Hair follicular keratinocyte (primary cell): Measurements from ENCODE around the gene OGA. TPM values are rescaled to one million over a fixed set of nuclear protein-coding genes. Genes with fewer than 3 reads are reported as not detected.

Experiments
- total RNA-seq: library from RNA; depleted of rRNA; stranded (reverse); fragments of >200 nt; gene quantifications from 2 replicates; pipeline ENCODE4 v1.2.3, GENCODE V29; 2015

Gene OGA
- total RNA-seq, result 40.7 and 62.8 TPM in 2 replicates

DNA sequence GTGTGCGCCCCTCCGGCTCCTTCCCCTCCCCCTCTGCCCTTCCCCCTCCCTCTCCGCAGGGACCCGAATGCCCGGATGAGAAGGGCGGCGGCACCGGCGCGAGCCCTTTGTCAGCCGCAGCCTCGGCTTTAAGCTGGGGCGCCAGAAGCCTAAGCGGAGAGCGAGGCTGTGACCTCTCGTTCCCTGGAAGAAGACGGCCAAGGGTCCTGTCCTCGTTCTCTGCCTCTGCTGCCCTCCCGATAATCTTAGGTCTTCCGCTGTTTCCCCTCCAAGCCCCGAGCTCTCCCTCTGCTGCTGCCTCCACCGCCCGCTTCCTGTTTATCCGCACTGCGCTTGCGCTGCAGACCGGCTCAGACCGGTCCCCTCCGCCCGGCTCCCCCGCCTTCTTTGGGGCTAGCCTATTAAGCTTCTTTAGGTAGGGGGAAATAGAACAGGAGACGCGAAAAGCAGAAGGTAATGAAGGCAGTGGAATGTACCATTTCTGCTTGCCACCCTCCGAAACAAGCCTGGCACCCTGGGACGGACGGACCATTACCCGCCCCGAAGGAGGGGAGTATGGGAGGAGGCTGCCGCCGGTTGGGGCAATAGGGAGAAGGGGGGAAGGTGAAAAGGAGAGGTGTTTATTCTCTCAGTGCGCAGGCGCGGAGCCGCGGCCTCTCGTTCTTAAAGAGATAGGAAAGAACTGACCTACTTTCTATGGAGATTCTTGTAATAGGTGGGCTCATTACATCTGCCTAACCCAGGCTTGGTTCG, at the start of gene OGA:
OGA (minus strand) TSS at position 326 of the 753 bp plus-strand sequence. CDS start 422 bp downstream, outside the sequence.

DNA sequence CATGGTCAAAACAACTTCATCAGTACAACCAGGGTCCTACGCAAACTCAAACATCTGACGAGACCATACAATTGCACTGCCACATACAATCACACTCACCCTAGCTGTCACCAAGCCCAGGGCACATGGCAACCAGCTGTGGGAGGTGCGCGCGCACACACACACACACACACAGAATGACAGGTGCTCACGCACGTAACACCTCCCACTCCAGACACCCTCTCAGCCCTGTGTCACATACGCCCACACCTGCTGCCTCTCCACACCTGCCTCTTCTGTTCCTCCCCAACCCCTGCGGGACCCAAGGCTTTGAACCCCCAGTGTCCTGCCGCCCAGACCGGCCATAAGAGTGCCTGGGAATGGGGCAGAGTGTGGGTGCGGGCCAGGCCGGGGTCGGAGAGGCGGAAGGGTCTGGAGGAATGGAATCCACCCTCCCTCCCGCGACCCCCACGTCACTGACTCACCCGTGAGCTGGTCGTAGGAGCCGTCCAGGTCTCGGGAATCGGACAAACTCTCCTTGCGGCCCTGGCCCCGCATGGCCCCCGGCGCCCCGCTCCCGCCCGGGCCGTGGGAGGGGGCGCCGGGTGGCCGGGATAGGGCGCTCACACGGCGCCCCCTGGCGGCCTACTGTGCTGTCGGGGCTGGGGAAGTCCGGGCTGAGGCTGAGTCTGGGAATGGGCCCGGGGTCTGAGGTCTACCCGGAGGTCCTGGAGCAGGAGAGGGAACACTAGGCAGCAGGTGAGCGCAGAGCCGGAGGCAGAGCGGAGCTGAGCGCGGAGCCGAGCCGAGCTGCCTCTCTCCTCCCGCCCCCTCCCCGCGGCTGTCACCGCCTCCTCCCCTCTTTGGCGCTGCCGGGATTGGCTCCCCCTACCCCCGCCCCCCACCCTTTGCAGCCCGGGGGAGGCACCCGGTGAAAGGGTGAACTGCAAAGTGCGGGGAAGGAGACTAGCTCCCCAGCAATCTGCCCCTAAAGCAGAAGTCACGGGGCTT, 25.1 kb upstream of the OGA start, which contains the start of gene KCNIP2:
KCNIP2 (minus strand) TSS at position 769 of the 990 bp plus-strand sequence; CDS start at position 537, 232 bp downstream.

DNA sequence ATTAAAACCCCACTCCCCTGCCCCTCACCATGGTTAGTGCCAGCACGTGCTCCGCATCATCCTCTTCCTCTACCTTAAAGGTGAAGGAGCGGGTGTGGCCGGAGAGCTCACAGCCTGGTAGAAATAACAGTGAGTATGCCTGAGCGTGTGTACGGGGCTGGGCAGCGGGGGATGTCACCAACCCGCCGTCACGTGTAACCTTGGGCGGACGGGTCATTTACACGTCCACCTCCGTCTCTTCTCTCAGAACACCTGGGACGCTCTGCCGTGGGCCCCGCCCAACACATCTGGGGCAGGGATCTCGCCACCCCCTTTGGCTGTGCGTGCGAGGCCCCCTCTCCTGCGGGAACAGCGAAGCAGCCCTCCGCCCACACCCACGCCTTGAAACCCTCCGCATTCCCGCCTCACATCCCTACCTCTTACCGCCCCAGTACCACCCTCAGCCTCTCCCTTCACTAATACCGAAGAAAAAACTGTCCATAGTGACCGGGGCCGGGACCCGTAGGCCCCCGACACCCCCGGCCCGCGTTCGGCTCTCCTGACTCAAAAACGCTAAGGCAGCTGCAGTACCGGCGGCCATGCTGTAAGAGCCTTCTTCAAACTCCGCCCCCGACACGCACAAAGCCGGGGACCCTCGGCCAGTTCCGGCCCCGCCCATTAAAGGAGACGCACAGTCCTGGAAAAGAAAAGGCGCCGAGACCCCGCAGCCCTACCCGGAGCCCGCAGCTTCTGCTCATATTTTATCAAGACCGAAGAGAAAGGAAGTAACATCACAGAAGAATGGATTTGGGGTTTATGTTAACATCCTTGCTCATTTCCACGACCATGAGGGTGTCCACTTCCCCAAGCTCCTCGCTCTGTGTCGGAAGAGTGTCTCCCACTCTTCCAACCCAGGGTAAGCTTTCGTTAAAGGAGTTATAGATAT, 35.2 kb downstream of the OGA start, which contains the start of gene NPM3:
NPM3 (minus strand) TSS at position 636 of the 925 bp plus-strand sequence; CDS start at position 580, 56 bp downstream.

DNA sequence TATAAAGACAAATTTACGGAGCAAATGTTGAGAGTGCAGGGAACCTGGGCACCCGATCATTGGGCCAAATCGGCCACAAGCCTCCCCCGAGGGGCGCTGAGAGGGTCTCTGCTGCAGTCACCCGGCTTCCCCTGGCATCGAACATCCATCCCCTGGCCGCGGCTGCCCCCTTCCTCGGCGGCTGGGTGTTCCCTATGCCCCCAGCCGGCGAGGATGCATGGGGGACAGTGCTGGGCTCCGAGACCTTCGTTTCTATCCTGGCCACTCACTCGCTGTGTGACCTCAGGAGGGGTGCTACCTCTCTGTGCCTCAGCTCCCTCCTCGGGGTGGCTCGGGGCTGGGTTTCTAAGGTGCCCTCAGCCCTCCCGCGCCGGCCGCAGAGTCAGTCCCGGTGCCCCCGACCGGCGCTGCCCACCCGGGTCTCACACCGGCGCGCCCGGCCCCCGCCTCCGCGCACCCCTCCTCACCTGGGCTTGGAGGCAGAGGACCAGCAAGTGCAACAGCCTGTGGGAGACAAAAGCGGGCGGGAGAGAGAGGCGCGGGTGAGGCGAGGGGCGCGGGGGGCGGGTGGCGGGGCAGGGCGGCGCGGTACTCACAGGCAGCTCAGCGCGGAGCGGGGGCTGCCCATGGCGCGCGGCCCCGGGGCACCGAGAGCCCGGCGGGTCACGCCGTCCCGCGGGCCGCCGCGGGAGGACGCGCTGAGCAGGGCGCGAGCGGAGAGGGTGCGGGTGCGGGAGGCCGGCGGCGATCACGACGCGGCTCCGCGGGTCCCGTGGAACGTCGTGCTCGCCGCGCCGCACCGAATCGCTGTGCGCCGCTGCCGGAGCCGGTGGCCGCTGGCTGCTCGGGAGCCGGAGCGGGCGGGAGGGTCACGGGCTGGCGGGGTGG, 42.7 kb downstream of the OGA start, which contains the start of gene FGF8:
FGF8 (minus strand) TSS at position 842 of the 888 bp plus-strand sequence; CDS start at position 628, 214 bp downstream.

Other genes with a start within 250 kb of the OGA start
- 19.9 and 25.9 TPM in 2 replicates for gene POLL, start 230.2 kb downstream of the OGA start, total RNA-seq
- gene DPCD, start 230.1 kb downstream of the OGA start, total RNA-seq, result 34.8 and 49.7 TPM in 2 replicates
- gene FBXW4, start 123.3 kb downstream of the OGA start, total RNA-seq, result 14.4 and 16.2 TPM in 2 replicates
- gene FGF8, start 42.3 kb downstream of the OGA start, total RNA-seq, result not detected in 2 replicates
- 187 and 357 TPM in 2 replicates for gene NPM3, start 35.0 kb downstream of the OGA start, total RNA-seq
- gene KCNIP2, start 25.4 kb upstream of the OGA start, total RNA-seq, result not detected in 2 replicates
- gene ARMH3, start 237.7 kb upstream of the OGA start, total RNA-seq, result 6.3 and 8.4 TPM in 2 replicates
- gene HPS6, start 246.9 kb upstream of the OGA start, total RNA-seq, result 37.9 and 48.1 TPM in 2 replicates